ENCODE results near the gene ZC3H12D. TPM values are rescaled to one million over a fixed set of nuclear protein-coding genes. Genes with fewer than 3 reads are reported as not detected.
"Not testable (repeated sequence)": the region's sequence is repeated elsewhere in the genome, so short reads cannot be mapped to it uniquely, and the experiment has no call there.

The ZC3H12D gene
- total RNA-seq, 6 experiments from 2014 or later: 0.05 to 0.16 (median 0.10) TPM; not detected in 2

DNA sequence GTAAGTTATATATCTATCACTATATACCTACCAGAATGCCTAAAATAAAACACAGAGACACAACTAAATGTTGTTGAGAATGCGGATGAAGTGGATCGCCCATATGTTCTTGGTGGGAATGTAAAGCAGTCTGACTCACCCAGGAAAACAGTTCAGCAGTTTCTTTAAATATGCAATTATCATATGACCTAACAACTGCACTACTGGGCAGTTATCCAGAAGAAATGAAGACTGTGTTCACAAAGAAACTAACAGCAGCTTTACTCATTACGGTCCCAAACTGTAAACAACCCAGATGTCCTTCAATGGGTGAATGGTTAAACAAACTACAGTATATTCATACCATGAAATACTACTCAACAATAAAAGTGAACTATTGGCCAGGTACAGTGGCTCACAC lies 14.3 kb upstream of the ZC3H12D start:
- peaks cover 7% of the 10 kb centered on the region; the same call in 1 of the 2 replicates for H3K36me3 Mint-ChIP-seq (ENCODE audit: low read depth)
- H3K27me3 Mint-ChIP-seq (ENCODE audit: insufficient read depth): no peaks in the 10 kb centered on the region
- peak overlapping the region; percentile 2; the same call in 1 of the 2 replicates for H3K27ac Mint-ChIP-seq
- H3K9me3 Mint-ChIP-seq: no peaks in the 10 kb centered on the region
- peak; percentile 91 for DNase-seq
- H3K4me1 Mint-ChIP-seq (ENCODE audit: low read depth): peaks cover 48% of the 10 kb centered on the region
- TF ChIP-seq, protein P1, sequence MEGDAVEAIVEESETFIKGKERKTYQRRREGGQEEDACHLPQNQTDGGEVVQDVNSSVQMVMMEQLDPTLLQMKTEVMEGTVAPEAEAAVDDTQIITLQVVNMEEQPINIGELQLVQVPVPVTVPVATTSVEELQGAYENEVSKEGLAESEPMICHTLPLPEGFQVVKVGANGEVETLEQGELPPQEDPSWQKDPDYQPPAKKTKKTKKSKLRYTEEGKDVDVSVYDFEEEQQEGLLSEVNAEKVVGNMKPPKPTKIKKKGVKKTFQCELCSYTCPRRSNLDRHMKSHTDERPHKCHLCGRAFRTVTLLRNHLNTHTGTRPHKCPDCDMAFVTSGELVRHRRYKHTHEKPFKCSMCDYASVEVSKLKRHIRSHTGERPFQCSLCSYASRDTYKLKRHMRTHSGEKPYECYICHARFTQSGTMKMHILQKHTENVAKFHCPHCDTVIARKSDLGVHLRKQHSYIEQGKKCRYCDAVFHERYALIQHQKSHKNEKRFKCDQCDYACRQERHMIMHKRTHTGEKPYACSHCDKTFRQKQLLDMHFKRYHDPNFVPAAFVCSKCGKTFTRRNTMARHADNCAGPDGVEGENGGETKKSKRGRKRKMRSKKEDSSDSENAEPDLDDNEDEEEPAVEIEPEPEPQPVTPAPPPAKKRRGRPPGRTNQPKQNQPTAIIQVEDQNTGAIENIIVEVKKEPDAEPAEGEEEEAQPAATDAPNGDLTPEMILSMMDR (IDR thresholded peaks at IDR 0.05): no peak
- no peak overlapping the region for H3K4me3 Mint-ChIP-seq

DNA sequence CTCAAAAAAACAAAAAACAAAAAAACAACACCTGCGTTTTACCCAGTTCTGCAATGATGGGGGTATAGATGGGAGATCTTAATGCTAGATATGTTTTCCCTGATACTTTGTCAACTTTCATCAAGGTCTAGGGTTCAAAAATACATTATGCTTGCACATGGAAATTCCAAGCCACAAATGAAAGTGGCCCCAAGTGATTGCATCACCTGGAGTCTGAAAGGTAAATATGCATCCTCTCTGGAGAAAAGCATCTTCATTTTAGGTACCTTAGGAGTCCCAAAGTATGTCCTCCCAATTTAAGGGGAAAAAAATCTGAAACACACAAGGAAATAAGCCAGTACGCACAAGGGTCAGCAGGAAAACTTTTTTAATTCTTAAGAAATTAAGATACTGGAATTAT lies 12.6 kb upstream of the ZC3H12D start:
- Mint-ChIP-seq H3K9me3 (no peaks in the 10 kb centered on the region), H3K4me3 (no peak overlapping the region), H3K27me3 (ENCODE audit: insufficient read depth) (no peaks in the 10 kb centered on the region; the same call in 1 of the 2 replicates), H3K4me1 (ENCODE audit: low read depth) (peaks cover 48% of the 10 kb centered on the region), H3K36me3 (ENCODE audit: low read depth) (peaks cover 7% of the 10 kb centered on the region; the same call in 1 of the 2 replicates), H3K27ac (no peak overlapping the region)
- DNase-seq: no peak
- TF ChIP-seq, protein P1 (IDR thresholded peaks at IDR 0.05): no peak

DNA sequence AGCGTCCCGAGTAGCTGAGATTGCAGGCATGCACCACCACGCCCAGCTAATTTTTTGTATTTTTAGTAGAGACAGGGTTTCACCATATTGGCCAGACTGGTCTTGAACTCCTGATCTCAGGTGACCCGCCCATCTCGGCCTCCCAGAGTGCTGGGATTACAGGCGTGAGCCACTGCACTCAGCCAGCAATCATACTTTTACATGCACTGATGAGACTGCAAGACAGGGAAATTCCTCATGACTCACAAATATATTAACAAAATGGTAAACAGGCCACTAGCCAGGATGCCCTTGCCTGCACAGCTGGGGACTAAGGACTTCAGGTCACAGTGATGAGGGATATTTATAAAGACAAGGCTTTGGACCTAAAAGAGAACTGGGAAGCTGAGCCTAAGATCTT lies 11.8 kb upstream of the ZC3H12D start:
- H3K9me3 Mint-ChIP-seq; H3K4me3 Mint-ChIP-seq; H3K36me3 Mint-ChIP-seq (ENCODE audit: low read depth); H3K27me3 Mint-ChIP-seq (ENCODE audit: insufficient read depth): not testable (repeated sequence)
- Mint-ChIP-seq H3K27ac (peak overlapping the region; percentile 44), H3K4me1 (ENCODE audit: low read depth) (peaks cover 48% of the 10 kb centered on the region)
- peak; percentile 55 for DNase-seq

DNA sequence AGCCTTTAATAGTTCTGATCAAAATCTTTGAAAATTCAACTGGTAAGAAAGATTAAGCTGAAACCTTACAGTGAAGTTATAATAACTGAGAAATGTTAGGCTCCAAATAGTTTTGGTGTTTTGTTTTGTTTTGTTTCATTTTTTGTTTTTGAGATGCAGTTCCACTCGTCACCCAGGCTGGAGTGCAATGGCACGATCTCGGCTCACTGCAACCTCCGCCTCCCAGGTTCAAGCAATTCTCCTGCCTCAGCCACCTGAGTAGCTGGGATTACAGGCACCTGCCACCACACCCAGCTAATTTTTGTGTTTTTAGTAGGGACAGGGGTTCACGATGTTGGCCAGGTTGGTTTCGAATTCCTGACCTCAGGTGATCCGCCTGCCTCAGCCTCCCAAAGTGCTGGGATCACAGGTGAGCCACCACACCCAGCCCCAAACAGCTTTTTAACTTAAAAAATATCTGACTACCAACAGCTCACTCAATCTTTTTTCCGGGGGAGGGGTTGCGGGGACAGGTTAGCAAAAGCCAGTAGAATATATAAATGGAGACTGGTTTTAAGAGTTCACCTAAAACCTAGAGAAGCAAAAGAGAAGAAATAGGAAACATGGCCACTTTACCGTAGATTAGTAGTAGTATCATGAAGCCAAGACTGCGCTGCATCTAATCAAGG lies 10.7 kb upstream of the ZC3H12D start:
- not testable (repeated sequence) for H3K27ac Mint-ChIP-seq; H3K9me3 Mint-ChIP-seq; H3K27me3 Mint-ChIP-seq (ENCODE audit: insufficient read depth); DNase-seq; H3K36me3 Mint-ChIP-seq (ENCODE audit: low read depth); H3K4me3 Mint-ChIP-seq
- H3K4me1 Mint-ChIP-seq (ENCODE audit: low read depth): peaks cover 48% of the 10 kb centered on the region

DNA sequence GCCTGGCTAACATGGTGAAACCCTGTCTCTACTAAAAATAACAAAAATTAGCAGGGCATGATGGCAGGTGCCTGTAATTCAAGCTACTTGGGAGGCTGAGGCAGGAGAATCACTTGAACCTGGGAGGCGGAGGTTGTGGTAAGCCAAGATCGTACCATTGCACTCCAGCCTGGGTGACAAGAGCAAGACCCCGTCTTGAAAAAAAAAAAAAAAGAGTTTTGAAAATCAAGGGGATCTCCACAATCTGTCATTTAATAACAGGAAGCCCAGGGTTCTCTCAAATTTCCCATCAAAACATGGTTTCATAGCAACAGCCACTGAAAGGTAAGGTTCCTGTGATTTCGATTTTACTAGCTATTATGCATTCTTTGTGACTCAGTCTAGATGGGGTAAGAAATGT lies 10.0 kb upstream of the ZC3H12D start:
- not testable (repeated sequence) for DNase-seq; H3K9me3 Mint-ChIP-seq; H3K36me3 Mint-ChIP-seq (ENCODE audit: low read depth); H3K27ac Mint-ChIP-seq; H3K27me3 Mint-ChIP-seq (ENCODE audit: insufficient read depth); H3K4me3 Mint-ChIP-seq
- peaks cover 44% of the 10 kb centered on the region for H3K4me1 Mint-ChIP-seq (ENCODE audit: low read depth)

DNA sequence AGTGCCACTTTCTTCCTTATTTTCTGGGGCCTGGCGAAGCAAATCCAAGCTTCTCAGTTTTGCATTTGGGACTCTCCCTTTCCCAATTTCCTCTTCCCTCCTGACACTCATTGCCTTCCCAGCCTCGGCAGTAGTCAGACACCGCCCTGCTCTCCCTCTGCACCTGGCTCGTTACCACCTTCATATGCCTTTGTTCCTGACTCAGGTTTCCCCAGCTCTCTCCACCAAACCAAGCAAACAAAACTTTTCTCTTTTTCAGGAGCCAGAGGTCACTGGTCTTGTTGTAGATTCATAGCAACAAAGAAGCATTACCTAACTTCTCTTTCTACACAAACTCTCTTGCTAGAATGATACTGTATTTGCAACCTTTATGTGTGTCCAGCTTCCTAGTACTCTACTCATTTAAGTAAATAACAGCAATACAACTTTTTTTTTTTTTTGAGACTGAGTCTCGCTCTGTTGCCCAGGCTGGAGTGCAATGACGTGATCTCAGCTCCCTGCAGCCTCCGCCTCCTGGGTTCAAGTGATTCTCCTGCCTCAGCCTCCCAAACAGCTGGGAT lies 9.0 kb upstream of the ZC3H12D start:
- peaks cover 7% of the 10 kb centered on the region; the same call in 1 of the 2 replicates for H3K36me3 Mint-ChIP-seq (ENCODE audit: low read depth)
- H3K27ac Mint-ChIP-seq: no peak overlapping the region
- no peak overlapping the region for H3K4me3 Mint-ChIP-seq
- TF ChIP-seq, protein P1 (IDR thresholded peaks at IDR 0.05): no peak
- no peak for DNase-seq
- H3K9me3 Mint-ChIP-seq: no peaks in the 10 kb centered on the region
- H3K4me1 Mint-ChIP-seq (ENCODE audit: low read depth): peaks cover 34% of the 10 kb centered on the region
- no peaks in the 10 kb centered on the region; the same call in 1 of the 2 replicates for H3K27me3 Mint-ChIP-seq (ENCODE audit: insufficient read depth)

DNA sequence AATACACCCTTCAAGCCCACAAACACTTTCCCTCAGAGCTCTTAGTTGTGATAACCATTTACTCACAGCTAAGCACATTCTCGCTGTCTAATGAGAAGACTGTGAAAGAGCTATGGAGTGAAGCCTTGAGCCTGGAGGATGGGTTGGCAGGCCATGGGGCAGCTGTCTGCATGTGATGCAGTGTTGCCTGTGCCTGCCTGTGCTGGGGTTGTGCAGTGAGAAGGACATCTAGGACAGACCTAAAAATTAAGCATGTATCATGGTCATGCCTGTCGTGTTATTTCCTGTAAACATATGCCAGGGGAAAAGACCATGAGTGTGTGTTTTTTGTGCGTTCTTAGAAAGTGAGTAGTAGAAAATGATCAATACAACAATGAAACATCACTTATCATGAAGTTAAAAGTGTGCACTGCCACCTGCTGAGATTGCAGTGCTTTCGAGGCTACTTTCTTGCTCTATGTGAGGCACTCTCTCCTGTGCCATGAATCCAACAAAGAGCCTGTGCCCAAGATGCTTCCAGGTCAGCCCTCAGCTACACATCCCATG lies 8.1 kb upstream of the ZC3H12D start:
- TF ChIP-seq, protein P1 (IDR thresholded peaks at IDR 0.05): no peak

More for the DNA sequence above, 8.1 kb upstream of the ZC3H12D start:
- peaks cover 7% of the 10 kb centered on the region; the same call in 1 of the 2 replicates for H3K36me3 Mint-ChIP-seq (ENCODE audit: low read depth)
- no peak overlapping the region for H3K27ac Mint-ChIP-seq
- H3K4me3 Mint-ChIP-seq: no peak overlapping the region
- peaks cover 25% of the 10 kb centered on the region for H3K4me1 Mint-ChIP-seq (ENCODE audit: low read depth)
- H3K9me3 Mint-ChIP-seq: no peaks in the 10 kb centered on the region
- H3K27me3 Mint-ChIP-seq (ENCODE audit: insufficient read depth): peaks cover 1% of the 10 kb centered on the region
- DNase-seq: no peak
